Fibroblast of lung (primary cell): Measurements from ENCODE around the gene TMEM74B.

ENCODE experiments used
- EZH2 ChIP-seq: IDR thresholded peaks from 2 replicates; pipeline ENCODE4 v1.5.1; 2012; ENCODE audit warnings: low read length, control low read depth, mild to moderate bottlenecking; ENCODE audit errors: missing control alignments
- TF ChIP-seq, protein P1 (sequence below), 2 donors: IDR thresholded peaks in 1 of 2; conservative IDR thresholded peaks in 1 of 2; 1 replicate in 1 of 2; 2 replicates in 1 of 2; pipeline ENCODE4 v1.5.1; 2011 to 2012; ENCODE audit warnings: low read length in 2 of 2, control low read depth in 1 of 2, inconsistent platforms in 1 of 2, low read depth in 1 of 2, mild to moderate bottlenecking in 1 of 2

DNA sequence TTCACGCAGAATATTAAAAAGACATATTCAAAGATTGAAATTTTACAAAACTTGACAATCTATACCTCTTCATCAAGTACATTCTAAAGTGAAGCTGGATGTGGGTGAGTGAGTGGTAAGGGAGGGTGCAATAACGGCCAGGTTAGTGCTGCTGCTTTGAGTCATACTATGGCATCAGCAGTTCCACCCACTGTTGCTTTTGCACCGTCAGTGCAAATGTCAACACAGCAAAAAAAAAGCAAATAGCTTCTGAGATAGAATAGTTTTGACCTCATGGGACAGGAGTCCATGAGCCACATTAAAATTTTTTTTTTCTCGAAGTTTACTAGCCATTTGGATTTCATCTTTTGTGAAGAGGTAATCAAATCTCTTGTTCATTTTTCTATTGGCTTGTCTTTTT, 34.6 kb downstream of the TMEM74B start:
- TF ChIP-seq, protein P1, sequence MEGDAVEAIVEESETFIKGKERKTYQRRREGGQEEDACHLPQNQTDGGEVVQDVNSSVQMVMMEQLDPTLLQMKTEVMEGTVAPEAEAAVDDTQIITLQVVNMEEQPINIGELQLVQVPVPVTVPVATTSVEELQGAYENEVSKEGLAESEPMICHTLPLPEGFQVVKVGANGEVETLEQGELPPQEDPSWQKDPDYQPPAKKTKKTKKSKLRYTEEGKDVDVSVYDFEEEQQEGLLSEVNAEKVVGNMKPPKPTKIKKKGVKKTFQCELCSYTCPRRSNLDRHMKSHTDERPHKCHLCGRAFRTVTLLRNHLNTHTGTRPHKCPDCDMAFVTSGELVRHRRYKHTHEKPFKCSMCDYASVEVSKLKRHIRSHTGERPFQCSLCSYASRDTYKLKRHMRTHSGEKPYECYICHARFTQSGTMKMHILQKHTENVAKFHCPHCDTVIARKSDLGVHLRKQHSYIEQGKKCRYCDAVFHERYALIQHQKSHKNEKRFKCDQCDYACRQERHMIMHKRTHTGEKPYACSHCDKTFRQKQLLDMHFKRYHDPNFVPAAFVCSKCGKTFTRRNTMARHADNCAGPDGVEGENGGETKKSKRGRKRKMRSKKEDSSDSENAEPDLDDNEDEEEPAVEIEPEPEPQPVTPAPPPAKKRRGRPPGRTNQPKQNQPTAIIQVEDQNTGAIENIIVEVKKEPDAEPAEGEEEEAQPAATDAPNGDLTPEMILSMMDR (conservative IDR thresholded peaks at IDR 0.05 in 1 of 2, IDR thresholded peaks at IDR 0.05 in 1 of 2; ENCODE audit: low read depth in 1 of 2, low read length in 2 of 2): no peak
- TF ChIP-seq EZH2: no peak
